IMR-90 (cell line): ENCODE results near the gene FCMR. TPM values are rescaled to one million over a fixed set of nuclear protein-coding genes. Genes with fewer than 3 reads are reported as not detected.
A peak's percentile ranks its signal among the peaks of the same experiment; 100 is the strongest.

Experiments
- ATAC-seq: fragments of 200-7000 bp; cut with Tn5 transposase; 2 replicates; pipeline ENCODE4 v1.9.1; 2020; ENCODE audit warnings: low read depth, mild to moderate bottlenecking, moderate library complexity
- BruUV-seq: library from RNA; stranded (reverse); fragments of 400-500 nt; replicated peaks from 2 replicates; lab custom pipeline; 2021; lab: Mats Ljungman, UMichigan
- CTCF ChIA-PET: fragments of 300-600 bp; formaldehyde crosslinking; extraction: SDS; loops from one replicate; lab custom pipeline; 2021; ENCODE audit warnings: antibody characterized with exemption; lab: Yijun Ruan, JAX
- POLR2A ChIA-PET: fragments of 300-600 bp; sonication (Branson Sonifier 250); formaldehyde crosslinking; loops from one replicate; lab custom pipeline; 2022; ENCODE audit warnings: antibody characterized with exemption; ENCODE audit not compliant: unreplicated experiment; lab: Charles Lee
- DNase-seq: peaks from one replicate; pipeline ENCODE4 v3.0.0; 2013
- H2AFZ ChIP-seq: replicated peaks from 2 replicates; pipeline ENCODE3; 2013; ENCODE audit warnings: low read length, mild to moderate bottlenecking; ENCODE audit not compliant: poor library complexity
- H2AK5ac ChIP-seq: 2 replicates; pipeline ENCODE4 v1.6.1; 2013; ENCODE audit warnings: low read depth, low read length, inconsistent platforms
- H2AK9ac ChIP-seq: replicated peaks from 2 replicates; pipeline ENCODE3; 2013; ENCODE audit warnings: mild to moderate bottlenecking, low read depth, low read length, moderate library complexity; ENCODE audit not compliant: poor library complexity
- H2BK120ac ChIP-seq: 2 replicates; pipeline ENCODE4 v1.6.1; 2013; ENCODE audit warnings: low read depth, low read length, inconsistent platforms
- H2BK15ac ChIP-seq: 3 replicates; pipeline ENCODE4 v1.6.1; 2013; ENCODE audit warnings: low read depth, low read length, inconsistent platforms
- H2BK20ac ChIP-seq: 2 replicates; pipeline ENCODE4 v1.6.1; 2013; ENCODE audit warnings: low read depth, mild to moderate bottlenecking, inconsistent platforms, low read length, moderate library complexity
- H2BK5ac ChIP-seq: 2 replicates; pipeline ENCODE4 v1.6.1; 2013; ENCODE audit warnings: mild to moderate bottlenecking, low read depth, low read length, inconsistent platforms; ENCODE audit not compliant: poor library complexity, severe bottlenecking
- H3K14ac ChIP-seq: replicated peaks from 2 replicates; pipeline ENCODE4 v1.6.1; 2013; ENCODE audit warnings: low read depth, low read length, inconsistent platforms
- H3K18ac ChIP-seq: 2 replicates; pipeline ENCODE4 v1.6.1; 2013; ENCODE audit warnings: low read depth, low read length, control low read depth
- H3K23ac ChIP-seq: 2 replicates; pipeline ENCODE4 v1.6.1; 2013; ENCODE audit warnings: low read depth, low read length, inconsistent platforms
- H3K27ac ChIP-seq: 2 replicates; pipeline ENCODE4 v1.5.1; 2013; ENCODE audit warnings: mild to moderate bottlenecking, control low read depth, low read length; ENCODE audit not compliant: insufficient read depth
- H3K27me3 ChIP-seq: 2 replicates; pipeline ENCODE4 v1.6.1; 2013; ENCODE audit warnings: low read length; ENCODE audit not compliant: control insufficient read depth, insufficient read depth
- H3K36me3 ChIP-seq: 2 replicates; pipeline ENCODE4 v1.6.1; 2013; ENCODE audit warnings: low read length, mixed read lengths; ENCODE audit not compliant: control insufficient read depth, insufficient read depth
- H3K4ac ChIP-seq: 2 replicates; pipeline ENCODE4 v1.6.1; 2013; ENCODE audit warnings: low read depth, low read length, inconsistent platforms
- H3K4me1 ChIP-seq: 2 replicates; pipeline ENCODE4 v1.6.1; 2013; ENCODE audit warnings: low read length, mixed read lengths; ENCODE audit not compliant: control insufficient read depth, insufficient read depth
- H3K4me2 ChIP-seq: 2 replicates; pipeline ENCODE4 v1.6.1; 2013; ENCODE audit warnings: low read depth, mild to moderate bottlenecking, control low read depth, low read length, moderate library complexity
- H3K4me3 ChIP-seq: 2 replicates; pipeline ENCODE4 v1.5.1; 2013; ENCODE audit warnings: low read depth, mild to moderate bottlenecking, control low read depth, low read length, moderate library complexity; ENCODE audit not compliant: insufficient read depth
- H3K56ac ChIP-seq: 2 replicates; pipeline ENCODE4 v1.6.1; 2013; ENCODE audit warnings: low read length, inconsistent platforms; ENCODE audit not compliant: insufficient read depth; ENCODE audit errors: extremely low read depth
- H3K79me1 ChIP-seq, 2 experiments: 2 replicates each; pipeline ENCODE4 v1.6.1; 2013; ENCODE audit warnings: low read length in 2 of 2, inconsistent platforms in 1 of 2, low read depth in 1 of 2
- H3K9ac ChIP-seq: 2 replicates; pipeline ENCODE4 v1.6.1; 2013; ENCODE audit warnings: low read depth, low read length, control low read depth
- H3K9me1 ChIP-seq: 2 replicates; pipeline ENCODE4 v1.6.1; 2013; ENCODE audit warnings: low read length, inconsistent platforms; ENCODE audit not compliant: insufficient read depth
- H3K9me3 ChIP-seq: 2 replicates; pipeline ENCODE4 v1.6.1; 2013; ENCODE audit warnings: low read length; ENCODE audit not compliant: control insufficient read depth, insufficient read depth
- H4K20me1 ChIP-seq: 2 replicates; pipeline ENCODE4 v1.6.1; 2013; ENCODE audit warnings: low read length, inconsistent platforms; ENCODE audit not compliant: insufficient read depth
- H4K5ac ChIP-seq: 2 replicates; pipeline ENCODE4 v1.6.1; 2013; ENCODE audit warnings: mild to moderate bottlenecking, low read depth, low read length, control low read depth
- H4K8ac ChIP-seq, 2 experiments: 2 replicates each; pipeline ENCODE4 v1.6.1; 2013; ENCODE audit warnings: low read depth in 2 of 2, low read length in 2 of 2, control low read depth in 1 of 2, inconsistent platforms in 1 of 2
- H4K91ac ChIP-seq: 2 replicates; pipeline ENCODE4 v1.6.1; 2013; ENCODE audit warnings: low read depth, low read length, inconsistent platforms; ENCODE audit not compliant: insufficient read depth
- CEBPB ChIP-seq: IDR thresholded peaks from 2 replicates; pipeline ENCODE4 v1.6.1; 2012; ENCODE audit warnings: low read depth, low read length, improper control_type of control experiment
- CTCF ChIP-seq: conservative IDR thresholded peaks from 2 replicates; pipeline ENCODE4 v1.5.1; 2012; ENCODE audit warnings: mild to moderate bottlenecking, low read depth, low read length, improper control_type of control experiment
- FOS ChIP-seq: fragments of 150-350 bp; IDR thresholded peaks from 2 replicates; pipeline ENCODE4 v1.6.1; 2016; ENCODE audit warnings: low read depth, low read length
- RAD21 ChIP-seq: IDR thresholded peaks from 2 replicates; pipeline ENCODE4 v1.6.1; 2012; ENCODE audit warnings: low read length, improper control_type of control experiment
- SMC3 ChIP-seq: fragments of 150-350 bp; IDR thresholded peaks from 2 replicates; pipeline ENCODE4 v1.6.1; 2016; ENCODE audit warnings: low read depth, mild to moderate bottlenecking, antibody characterized with exemption, low read length, moderate library complexity
- WGBS, 2 experiments: methylation state at CpG; one replicate each; pipeline versions ENCODE4 v1.1.5 to v1.1.7; 2013; ENCODE audit warnings: missing lambda C conversion rate in 2 of 2; ENCODE audit not compliant: insufficient read length in 1 of 2; ENCODE audit errors: extremely low coverage in 2 of 2; 5-methylcytosine and 5-hydroxymethylcytosine counted together
- dilution Hi-C: fragments of 300-500 bp; cut with HindIII; formaldehyde crosslinking; loops from one replicate; pipeline ENCODE4 v1.14.3; 2018; ENCODE audit warnings: low sequenced_read_pairs; ENCODE audit not compliant: unreplicated experiment
- in situ Hi-C: fragments of 300-500 bp; cut with MboI; formaldehyde crosslinking; loops from 3 replicates; pipeline ENCODE4 v1.14.3; 2019; ENCODE audit warnings: low sequenced_read_pairs, inconsistent platforms, mixed read lengths
- intact Hi-C: fragments of 100-400 bp; cut with micrococcal nuclease; formaldehyde crosslinking; loops from 2 replicates; pipeline ENCODE4 v1.10.0; 2022
- polyA plus RNA-seq, 3 experiments: library from polyadenylated mRNA; depleted of rRNA; stranded (reverse); fragments of >200 nt; gene quantifications; 2 replicates each; pipeline ENCODE4 v1.2.3, GENCODE V29; 2012; ENCODE audit warnings: low replicate concordance in 1 of 3
- total RNA-seq: library from RNA; depleted of rRNA; stranded (reverse); fragments of >200 nt; gene quantifications from 2 replicates; pipeline ENCODE4 v1.2.3, GENCODE V29; 2012

FCMR gene
- total and polyA plus RNA-seq, 2 of the 4 experiments (the other 2 are of a cell fraction) = 0.09 TPM; not detected in 1

- Histone ChIP-seq H3K27ac (peak within 1 kb of the TSS; percentile 18; the same call in 1 of the 2 replicates), H4K20me1 (no peaks in the 10 kb centered on the region), H3K9me1 (peaks cover 12% of the 10 kb centered on the region), H3K9ac (no peak within 1 kb of the TSS), H4K91ac (peak within 1 kb of the TSS; percentile 83), H2AK5ac (peak within 1 kb of the TSS; percentile 77), H3K36me3 (no peaks in the 10 kb centered on the region), H3K4me1 (peaks cover 6% of the 10 kb centered on the region), H2AFZ (peak within 1 kb of the TSS; percentile 58), H3K18ac (peak within 1 kb of the TSS; percentile 63; the same call in 1 of the 2 replicates), H3K23ac (peak within 1 kb of the TSS; percentile 67; the same call in 1 of the 2 replicates), H2BK20ac (peak within 1 kb of the TSS; percentile 91), H3K4me3 (no peak within 1 kb of the TSS), H3K14ac (peak within 1 kb of the TSS; percentile 73), H3K56ac (peak within 1 kb of the TSS; percentile 59), H3K79me1 (no peaks in the 10 kb centered on the region), H3K4me2 (no peak within 1 kb of the TSS), H3K4ac (peak within 1 kb of the TSS; percentile 91), H4K5ac (peak within 1 kb of the TSS; percentile 41; the same call in 1 of the 2 replicates), H3K27me3 (peaks cover 5% of the 10 kb centered on the region; the same call in 1 of the 2 replicates), H3K9me3 (no peaks in the 10 kb centered on the region), H2AK9ac (no peak within 1 kb of the TSS), H2BK5ac (peak within 1 kb of the TSS; percentile 63), H4K8ac (peak within 1 kb of the TSS; percentile 29 to 65; a peak in 1 of 4 replicates), H2BK15ac (peak within 1 kb of the TSS; percentile 61; the same call in 2 of the 3 replicates), H2BK120ac (peak within 1 kb of the TSS; percentile 91)
- in situ Hi-C loops (no loop called here), dilution Hi-C loops (no loop called here), intact Hi-C loops (loop anchor here (1.0 kb wide), 1 partner anchor 46 kb away; no protein-coding TSS in a partner anchor)
- WGBS, 2 experiments = 40% methylated on average over 8 of the region's 19 CpGs; no CpG with 5 or more reads in 1 of the 2 experiments
- POLR2A ChIA-PET = no interaction called here
- BruUV-seq = no TSS peak
- TF ChIP-seq CEBPB (peak; percentile 37; the same call in 1 of the 2 replicates), FOS (no peak), CTCF (peak; percentile 87), RAD21 (peak; percentile 74), SMC3 (peak; percentile 88)
- DNase-seq (peak; percentile 80), ATAC-seq (peak; percentile 64)
- CTCF ChIA-PET = interaction anchor here (0.6 to 3.0 kb wide), 15 partner anchors 10 to 63 kb away, joined by 3 to 12 read pairs (median 3); no protein-coding TSS in a partner anchor
Observed at GRCh38 chr1:206864939-206865671, 56.6 kb downstream of the FCMR start, which contains the start of gene IL20. Gene IL20 (plus strand): TSS chr1:206865623. CDS start chr1:206865853, 230 bp downstream.
